ENCODE results near the gene PSMD4.
"Not testable (repeated sequence)": the region's sequence is repeated elsewhere in the genome, so short reads cannot be mapped to it uniquely, and the experiment has no call there.

PSMD4 gene

GRCh38 chr1:151273924-151274466 is 19.5 kb downstream of the PSMD4 start:
- DNase-seq = no peak

- not testable (repeated sequence) for DNase-seq
Measured at GRCh38 chr1:151275341-151275740, 20.8 kb downstream of the PSMD4 start.

GRCh38 chr1:151277249-151277648 is 22.7 kb downstream of the PSMD4 start:
- no peak for DNase-seq

- DNase-seq = peak; percentile 91 to 94
Measured at GRCh38 chr1:151281225-151281968, 26.9 kb downstream of the PSMD4 start.

GRCh38 chr1:151281969-151282882 is 27.7 kb downstream of the PSMD4 start, which contains the start of gene ZNF687:
TSS of gene ZNF687 (plus strand) at chr1:151282299. CDS start at chr1:151286292, 3,993 bp downstream.
- peak; percentile 97 for DNase-seq

GRCh38 chr1:151282883-151283725 is 28.6 kb downstream of the PSMD4 start:
- DNase-seq = peak in 1 of 2 experiments; percentile 17

GRCh38 chr1:151284013-151284577 is 29.6 kb downstream of the PSMD4 start:
- no peak for DNase-seq

GRCh38 chr1:151286619-151287340 is 32.2 kb downstream of the PSMD4 start:
- no peak for DNase-seq

GRCh38 chr1:151287341-151287699 is 32.8 kb downstream of the PSMD4 start:
- no peak for DNase-seq

GRCh38 chr1:151287767-151288500 is 33.4 kb downstream of the PSMD4 start:
- no peak for DNase-seq

- DNase-seq = no peak
Measured at GRCh38 chr1:151288502-151288901, 34.0 kb downstream of the PSMD4 start.

- DNase-seq = no peak
Measured at GRCh38 chr1:151289080-151289935, 34.8 kb downstream of the PSMD4 start.

GRCh38 chr1:151289991-151290708 is 35.6 kb downstream of the PSMD4 start:
- DNase-seq = no peak

GRCh38 chr1:151290709-151291303 is 36.3 kb downstream of the PSMD4 start:
- no peak for DNase-seq

GRCh38 chr1:151292207-151293030 is 37.9 kb downstream of the PSMD4 start:
- DNase-seq = no peak

- DNase-seq = no peak
Measured at GRCh38 chr1:151293093-151293492, 38.6 kb downstream of the PSMD4 start.

- no peak for DNase-seq
Measured at GRCh38 chr1:151294742-151295462, 40.4 kb downstream of the PSMD4 start.
